Adrenal gland (tissue), 12 donors: ENCODE results near the gene PPIL6. TPM values are rescaled to one million over a fixed set of nuclear protein-coding genes. Genes with fewer than 3 reads are reported as not detected.
"Not testable (repeated sequence)": the region's sequence is repeated elsewhere in the genome, so short reads cannot be mapped to it uniquely, and the experiment has no call there.

ENCODE experiments used
- DNase-seq, 7 donors: peaks; one replicate each; pipeline ENCODE4 v3.0.0-alpha.2; 2019 to 2020
- H3K27ac ChIP-seq, 5 donors: fragments of 200-600 bp; sonication (generic) in 4 of 5; 1 replicate in 3 of 5; 2 replicates in 2 of 5; pipeline versions ENCODE4 v1.5.1 to v1.8.0; 2016 to 2020; ENCODE audit warnings: mild to moderate bottlenecking in 1 of 5
- H3K27me3 ChIP-seq: fragments of 200-600 bp; 2 replicates; pipeline ENCODE4 v1.8.0; 2021
- H3K36me3 ChIP-seq, 2 donors: fragments of 200-600 bp; replicated peaks in 1 of 2; 1 replicate in 1 of 2; 2 replicates in 1 of 2; pipeline versions ENCODE4 v1.5.1 to v1.8.0; 2018 to 2022
- H3K4me1 ChIP-seq, 2 donors: fragments of 200-600 bp; replicated peaks in 1 of 2; 1 replicate in 1 of 2; 2 replicates in 1 of 2; pipeline versions ENCODE4 v1.5.1 to v1.8.0; 2018 to 2021
- H3K4me3 ChIP-seq, 4 donors: fragments of 200-600 bp; sonication (generic) in 3 of 4; one replicate each; pipeline ENCODE4 v1.5.1; 2016 to 2018
- H3K9me3 ChIP-seq, 3 donors: fragments of 200-600 bp; sonication (generic) in 1 of 3; replicated peaks in 1 of 3; 1 replicate in 2 of 3; 2 replicates in 1 of 3; pipeline versions ENCODE4 v1.5.1 to v1.8.0; 2016 to 2021
- POLR2A ChIP-seq, 2 donors: fragments of 450-650 bp; IDR thresholded peaks; one replicate each; pipeline ENCODE4 v1.6.1; 2017; ENCODE audit warnings: antibody characterized with exemption in 2 of 2, mild to moderate bottlenecking in 2 of 2, moderate library complexity in 1 of 2
- WGBS, 4 donors: extraction: QIAGEN DNeasy Blood & Tissue Kit in 2 of 4; methylation state at CpG; one replicate each; pipeline versions ENCODE4 v1.1.5 to v1.1.7; 2013 to 2017; 5-methylcytosine and 5-hydroxymethylcytosine counted together
- intact Hi-C, 2 donors: fragments of 100-400 bp; cut with DNase I; formaldehyde crosslinking; loops; one replicate each; pipeline versions ENCODE4 v1.14.1 to v1.15.0; 2022 to 2023
- polyA plus RNA-seq, 3 donors: library from polyadenylated mRNA; stranded (reverse); fragments of 200-250 nt in 2 of 3; fragments of 350-450 nt in 1 of 3; fragmentation: Illumina TruSeq in 1 of 3; extraction: RNeasy Lipid Tissue Mini Kit (QIAGEN cat#74804) in 1 of 3; gene quantifications; one replicate each; pipeline ENCODE4 v1.2.3, GENCODE V29; 2013 to 2014
- total RNA-seq, 9 donors: library from RNA; depleted of rRNA in 4 of 9; stranded (reverse); fragments of >200 nt in 4 of 9; fragments of 120-200 nt in 1 of 9; fragmentation: NEBNext Ultra II Directional in 1 of 9; extraction: Animal tissue kit (Norgen Biotek cat#: 25700) in 1 of 9; gene quantifications; one replicate each; pipeline versions ENCODE4 v1.1.0 to v1.2.4, GENCODE V29; 2013 to 2023
- TF ChIP-seq, protein P1 (sequence below), 6 experiments: fragments of 450-650 bp in 4 of 6; fragments of 200-600 bp in 2 of 6; sonication (generic) in 1 of 6; IDR thresholded peaks; 1 replicate in 5 of 6; 2 replicates in 1 of 6; pipeline versions ENCODE4 v1.5.1 to v1.8.0; 2016 to 2021; ENCODE audit warnings: antibody characterized with exemption in 6 of 6, mild to moderate bottlenecking in 2 of 6, moderate library complexity in 1 of 6
- donor health status: healthy with polysubstance abuse.
- donor health status: Bipolar disorder and iron deficiency.
- donor health status: DM: yes; HTN: yes; CAD: no.
- donor health status: DM: no; HTN: no; CAD: no.
- donor health status: DM: no; HTN: no; CAD: no.
- donor health status: DM: yes; HTN: yes; CAD: no.

The PPIL6 gene
- total and polyA plus RNA-seq, 12 donors = 0.48 to 3.3 (median 1.3) TPM

DNA sequence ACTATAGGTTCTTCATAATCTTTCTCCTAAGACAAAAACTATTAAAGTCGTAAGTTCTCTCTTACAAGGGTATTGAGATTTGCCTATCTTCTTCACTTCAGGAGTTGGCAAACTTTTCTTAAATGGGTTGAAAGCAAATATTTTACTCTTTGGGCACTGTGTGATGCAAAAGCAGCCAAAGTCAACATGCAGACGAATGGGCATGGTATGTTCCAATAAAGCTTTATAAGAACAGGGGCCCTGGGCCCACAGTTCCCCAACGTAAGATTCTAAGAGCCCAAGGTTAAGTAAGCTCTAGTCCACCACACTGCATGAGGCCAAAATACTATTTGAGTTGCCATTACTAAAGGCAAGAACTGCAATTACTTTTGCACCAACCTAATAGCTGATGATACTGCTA, 69.6 kb downstream of the PPIL6 start:
- TF ChIP-seq POLR2A (IDR thresholded peaks at IDR 0.05) = no peak
- TF ChIP-seq, protein P1, sequence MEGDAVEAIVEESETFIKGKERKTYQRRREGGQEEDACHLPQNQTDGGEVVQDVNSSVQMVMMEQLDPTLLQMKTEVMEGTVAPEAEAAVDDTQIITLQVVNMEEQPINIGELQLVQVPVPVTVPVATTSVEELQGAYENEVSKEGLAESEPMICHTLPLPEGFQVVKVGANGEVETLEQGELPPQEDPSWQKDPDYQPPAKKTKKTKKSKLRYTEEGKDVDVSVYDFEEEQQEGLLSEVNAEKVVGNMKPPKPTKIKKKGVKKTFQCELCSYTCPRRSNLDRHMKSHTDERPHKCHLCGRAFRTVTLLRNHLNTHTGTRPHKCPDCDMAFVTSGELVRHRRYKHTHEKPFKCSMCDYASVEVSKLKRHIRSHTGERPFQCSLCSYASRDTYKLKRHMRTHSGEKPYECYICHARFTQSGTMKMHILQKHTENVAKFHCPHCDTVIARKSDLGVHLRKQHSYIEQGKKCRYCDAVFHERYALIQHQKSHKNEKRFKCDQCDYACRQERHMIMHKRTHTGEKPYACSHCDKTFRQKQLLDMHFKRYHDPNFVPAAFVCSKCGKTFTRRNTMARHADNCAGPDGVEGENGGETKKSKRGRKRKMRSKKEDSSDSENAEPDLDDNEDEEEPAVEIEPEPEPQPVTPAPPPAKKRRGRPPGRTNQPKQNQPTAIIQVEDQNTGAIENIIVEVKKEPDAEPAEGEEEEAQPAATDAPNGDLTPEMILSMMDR (IDR thresholded peaks at IDR 0.05) = no peak
- WGBS, 4 donors = 59 to 82% (median 68%) methylated on average over 3 of the region's 3 CpGs
- Histone ChIP-seq H3K36me3 (peaks cover 0 to 64% of the 10 kb centered on the region in 2 donors), H3K4me1 (peaks cover 6 to 29% of the 10 kb centered on the region in 2 donors), H3K27ac (no peak overlapping the region), H3K4me3 (no peak overlapping the region), H3K27me3 (no peaks in the 10 kb centered on the region), H3K9me3 (no peaks in the 10 kb centered on the region)
- intact Hi-C loops = no loop called here
- no peak for DNase-seq

DNA sequence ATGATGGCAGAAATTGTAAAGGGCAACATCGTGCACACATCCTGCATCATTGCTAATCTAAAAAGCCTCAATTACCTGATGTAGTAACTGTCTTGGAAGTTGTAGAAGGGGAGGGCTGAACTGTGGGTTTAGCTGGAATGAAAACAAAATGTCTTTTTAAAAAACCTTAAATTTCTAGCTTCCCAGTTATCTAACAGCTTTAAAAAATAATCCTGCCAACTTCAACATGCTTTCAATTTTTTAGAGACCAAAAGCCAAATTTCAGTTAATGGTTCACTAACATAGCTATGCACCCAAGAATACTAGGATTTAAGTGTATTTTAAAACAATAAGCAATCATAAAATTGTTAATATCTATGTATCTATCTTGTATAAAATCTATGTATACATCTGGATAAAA, 70.1 kb downstream of the PPIL6 start:
- intact Hi-C loops = no loop called here
- peaks cover 6 to 29% of the 10 kb centered on the region in 2 donors for H3K4me1 ChIP-seq
- no peak for DNase-seq
- H3K27ac ChIP-seq = no peak overlapping the region
- no peaks in the 10 kb centered on the region for H3K9me3 ChIP-seq
- no peaks in the 10 kb centered on the region for H3K27me3 ChIP-seq
- H3K36me3 ChIP-seq = peaks cover 0 to 62% of the 10 kb centered on the region in 2 donors
- TF ChIP-seq, protein P1 (IDR thresholded peaks at IDR 0.05) = no peak
- no peak for TF ChIP-seq POLR2A (IDR thresholded peaks at IDR 0.05)
- 70 to 82% (median 70%) methylated on average over 1 of the region's 1 CpG for WGBS, 4 donors
- no peak overlapping the region for H3K4me3 ChIP-seq

DNA sequence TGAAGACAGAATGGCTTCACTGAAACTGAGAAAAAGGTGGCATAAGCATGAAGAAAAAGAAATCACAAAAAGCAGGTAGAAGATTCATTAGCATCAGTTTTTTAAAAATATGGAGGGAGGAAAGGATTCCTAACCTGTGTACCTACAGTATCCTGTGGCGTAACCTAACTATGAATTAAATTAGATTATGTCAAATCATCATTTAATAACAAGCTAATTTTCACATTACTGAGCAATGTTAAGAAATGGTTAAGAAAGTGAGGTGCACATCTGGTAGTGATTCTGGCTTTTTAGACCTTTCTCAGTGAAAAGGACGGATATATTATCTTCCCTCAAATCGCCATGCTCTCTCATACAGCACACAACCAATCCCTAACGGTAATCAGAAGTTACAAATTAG, 70.7 kb downstream of the PPIL6 start:
- TF ChIP-seq POLR2A (IDR thresholded peaks at IDR 0.05) = no peak
- TF ChIP-seq, protein P1 (IDR thresholded peaks at IDR 0.05) = no peak
- Histone ChIP-seq H3K27me3 (no peaks in the 10 kb centered on the region), H3K4me1 (peaks cover 6 to 29% of the 10 kb centered on the region in 2 donors), H3K4me3 (no peak overlapping the region), H3K9me3 (no peaks in the 10 kb centered on the region), H3K27ac (no peak overlapping the region), H3K36me3 (peaks cover 0 to 56% of the 10 kb centered on the region in 2 donors)
- WGBS, 4 donors = 86 to 92% (median 87%) methylated on average over 4 of the region's 4 CpGs
- intact Hi-C loops = no loop called here
- no peak for DNase-seq

DNA sequence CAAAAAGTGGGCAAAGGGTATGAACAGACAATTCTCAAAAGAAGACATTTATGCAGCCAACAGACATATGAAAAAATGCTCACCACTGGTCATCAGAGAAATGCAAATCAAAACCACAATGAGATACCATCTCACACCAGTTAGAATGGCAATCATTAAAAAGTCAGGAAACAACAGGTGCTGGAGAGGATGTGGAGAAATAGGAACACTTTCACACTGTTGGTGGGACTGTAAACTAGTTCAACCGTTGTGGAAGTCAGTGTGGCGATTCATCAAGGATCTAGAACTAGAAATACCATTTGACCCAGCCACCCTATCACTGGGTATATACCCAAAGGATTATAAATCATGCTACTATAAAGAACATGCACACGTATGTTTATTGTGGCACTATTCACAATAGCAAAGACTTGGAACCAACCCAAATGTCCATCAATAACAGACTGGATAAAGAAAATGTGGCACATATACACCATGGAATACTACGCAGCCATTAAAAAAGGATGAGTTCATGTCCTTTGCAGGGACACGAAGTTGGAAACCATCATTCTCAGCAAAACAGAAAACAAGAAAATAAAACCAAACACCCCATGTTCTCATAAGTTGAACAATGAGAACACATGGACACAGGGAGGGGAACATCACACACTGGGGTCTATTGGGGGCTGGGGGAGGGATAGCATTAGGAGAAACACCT, 75.9 kb downstream of the PPIL6 start:
- not testable (repeated sequence) for H3K27ac ChIP-seq
- H3K36me3 ChIP-seq = peaks cover 0 to 44% of the 10 kb centered on the region in 2 donors

DNA sequence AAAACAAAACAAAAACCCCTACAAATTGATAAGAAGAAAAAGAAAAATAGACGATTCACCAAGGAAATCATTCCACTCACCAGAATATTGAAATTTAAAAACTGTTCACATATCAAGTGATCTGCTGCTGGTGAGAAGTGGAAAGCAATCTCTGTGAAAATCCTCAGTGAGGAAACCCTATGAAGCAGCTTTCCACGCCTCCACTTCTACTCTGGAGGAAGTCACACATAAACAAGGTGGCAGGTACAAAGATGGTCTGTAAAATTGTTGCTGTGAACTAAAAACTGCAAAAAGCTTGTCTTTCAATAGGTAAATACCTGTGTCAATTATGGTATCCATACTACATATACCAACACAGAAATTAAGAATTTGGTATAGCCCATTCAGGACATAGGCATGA, 76.7 kb downstream of the PPIL6 start:
- Histone ChIP-seq H3K27ac (no peak overlapping the region), H3K36me3 (peaks cover 0 to 38% of the 10 kb centered on the region in 2 donors), H3K27me3 (no peaks in the 10 kb centered on the region), H3K4me1 (no peaks in the 10 kb centered on the region), H3K4me3 (no peak overlapping the region), H3K9me3 (no peaks in the 10 kb centered on the region)
- intact Hi-C loops = no loop called here
- DNase-seq = no peak
- 95 to 100% (median 97%) methylated on average over 2 of the region's 2 CpGs for WGBS, 4 donors
- TF ChIP-seq POLR2A (IDR thresholded peaks at IDR 0.05) = no peak
- TF ChIP-seq, protein P1 (IDR thresholded peaks at IDR 0.05) = no peak

More for the DNA sequence above, 75.9 kb downstream of the PPIL6 start:
- H3K4me1 ChIP-seq, H3K9me3 ChIP-seq, H3K4me3 ChIP-seq, H3K27me3 ChIP-seq, DNase-seq, intact Hi-C loops: not testable (repeated sequence)
- 92 to 98% (median 96%) methylated on average over 4 to 5 of the region's 5 CpGs for WGBS, 4 donors
